Measurements from ENCODE around the gene TPMT. TPM values are rescaled to one million over a fixed set of nuclear protein-coding genes. Genes with fewer than 3 reads are reported as not detected.

The TPMT gene
- total RNA-seq, 1 experiment from 2014 or later, result 7.1 TPM

GRCh38 chr6:18117136-18117535, 37.7 kb downstream of the TPMT start:
- no peak for DNase-seq (ENCODE audit: low spot score)

- DNase-seq (ENCODE audit: low spot score), result no peak
Measured at GRCh38 chr6:18115356-18115755, 39.5 kb downstream of the TPMT start.

DNA sequence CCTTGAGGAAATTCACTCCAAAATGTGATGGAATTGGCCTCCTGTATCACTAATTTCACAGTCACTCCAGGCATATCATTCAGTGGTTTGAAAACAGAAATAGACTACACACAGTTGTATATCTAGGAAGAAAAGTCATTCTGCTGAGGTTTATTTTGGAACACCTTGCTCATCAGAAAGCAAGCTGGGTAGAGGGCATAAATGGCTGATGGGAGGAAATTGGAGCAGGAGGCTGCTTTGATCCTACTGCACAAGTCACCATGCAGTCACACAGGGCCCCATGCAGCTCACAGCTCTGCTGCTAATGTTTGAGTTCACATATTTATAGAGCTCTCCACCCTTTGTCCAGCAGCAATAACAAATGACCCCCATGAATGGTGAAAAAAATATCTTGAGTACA, 44.7 kb downstream of the TPMT start:
- no peak for DNase-seq (ENCODE audit: low spot score)

- DNase-seq (ENCODE audit: low spot score), result no peak
Measured at GRCh38 chr6:18107061-18107460, 47.8 kb downstream of the TPMT start.

DNA sequence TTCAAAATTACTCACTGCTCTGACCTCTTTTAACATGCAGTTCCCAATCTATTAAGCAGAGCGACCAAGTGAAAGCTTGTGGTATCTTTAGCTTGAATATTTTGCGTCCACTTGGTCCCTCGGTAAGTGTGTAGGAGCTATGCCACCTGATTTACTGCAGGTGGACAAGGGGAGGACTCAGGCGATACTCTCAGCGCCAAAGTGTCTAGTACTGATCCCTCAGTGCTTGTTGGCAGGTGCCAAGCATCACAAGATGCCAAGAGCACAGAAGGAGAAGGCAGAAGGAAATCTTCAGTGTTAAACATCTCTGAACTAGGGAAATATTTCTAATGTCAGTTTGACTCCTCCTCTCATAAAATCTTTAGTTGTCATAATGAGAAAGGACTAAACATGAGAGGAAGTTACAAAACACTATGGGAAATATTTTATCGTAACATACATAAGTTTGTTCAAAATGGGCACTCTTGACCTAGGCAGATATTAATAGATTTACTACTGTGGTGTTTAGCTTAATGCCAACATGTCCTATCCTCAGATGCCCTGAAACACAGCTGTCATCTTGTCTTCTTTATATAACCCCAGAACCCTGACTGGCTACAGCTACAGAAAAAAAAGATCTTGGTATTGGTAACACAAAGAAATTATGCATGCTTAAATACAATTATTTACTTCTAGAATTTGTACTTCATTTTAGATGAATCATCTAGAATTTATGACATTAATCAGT, 51.9 kb downstream of the TPMT start:
- DNase-seq (ENCODE audit: low spot score), result no peak

DNA sequence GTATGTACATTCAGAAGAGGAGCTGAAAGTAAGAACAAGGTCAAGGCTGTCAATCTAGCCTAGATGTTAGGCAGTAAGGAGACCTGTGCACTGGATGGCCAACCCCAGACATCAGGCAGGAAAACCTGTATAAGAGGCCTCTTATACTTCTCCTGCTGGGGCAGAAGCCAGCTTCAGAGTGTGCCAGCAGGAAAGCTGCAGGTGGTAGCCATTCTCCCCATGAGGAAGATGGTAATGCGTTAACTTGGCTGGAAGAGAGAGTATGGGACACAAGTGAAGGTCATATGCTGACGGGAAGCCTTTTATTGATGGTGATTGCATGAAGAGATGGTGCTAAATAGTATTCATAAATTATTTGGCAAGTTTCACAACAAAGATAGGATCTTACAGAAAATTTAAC, 53.0 kb downstream of the TPMT start:
- DNase-seq (ENCODE audit: low spot score), result no peak

DNA sequence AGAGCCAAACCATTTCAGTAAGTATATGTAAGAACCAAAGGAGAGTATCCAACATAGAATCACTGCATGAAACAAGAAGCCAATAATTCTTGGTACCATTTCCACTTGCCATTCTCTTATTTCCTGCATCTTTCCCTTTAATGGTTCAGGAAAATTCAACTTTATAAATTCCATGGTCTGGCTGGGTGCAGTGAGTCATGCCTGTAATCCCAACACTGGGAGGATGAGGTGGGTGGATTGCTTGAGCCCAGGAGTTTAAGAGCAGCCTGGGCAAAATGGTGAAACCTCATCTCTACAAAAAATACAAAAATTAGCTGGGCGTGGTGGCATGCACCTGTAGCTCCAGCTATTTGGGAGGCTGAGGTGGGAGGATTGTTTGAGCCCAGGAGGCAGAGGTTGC, 53.6 kb downstream of the TPMT start:
- DNase-seq (ENCODE audit: low spot score), result no peak

- no peak for DNase-seq (ENCODE audit: low spot score)
Measured at GRCh38 chr6:18100296-18100695, 54.6 kb downstream of the TPMT start.

GRCh38 chr6:18099511-18099910, 55.4 kb downstream of the TPMT start:
- no peak for DNase-seq (ENCODE audit: low spot score)

- DNase-seq (ENCODE audit: low spot score), result no peak
Measured at GRCh38 chr6:18096423-18096822, 58.5 kb downstream of the TPMT start.

- DNase-seq (ENCODE audit: low spot score), result no peak
Measured at GRCh38 chr6:18091382-18091781, 63.5 kb downstream of the TPMT start.

GRCh38 chr6:18090349-18090786, 64.5 kb downstream of the TPMT start:
- no peak for DNase-seq (ENCODE audit: low spot score)

DNA sequence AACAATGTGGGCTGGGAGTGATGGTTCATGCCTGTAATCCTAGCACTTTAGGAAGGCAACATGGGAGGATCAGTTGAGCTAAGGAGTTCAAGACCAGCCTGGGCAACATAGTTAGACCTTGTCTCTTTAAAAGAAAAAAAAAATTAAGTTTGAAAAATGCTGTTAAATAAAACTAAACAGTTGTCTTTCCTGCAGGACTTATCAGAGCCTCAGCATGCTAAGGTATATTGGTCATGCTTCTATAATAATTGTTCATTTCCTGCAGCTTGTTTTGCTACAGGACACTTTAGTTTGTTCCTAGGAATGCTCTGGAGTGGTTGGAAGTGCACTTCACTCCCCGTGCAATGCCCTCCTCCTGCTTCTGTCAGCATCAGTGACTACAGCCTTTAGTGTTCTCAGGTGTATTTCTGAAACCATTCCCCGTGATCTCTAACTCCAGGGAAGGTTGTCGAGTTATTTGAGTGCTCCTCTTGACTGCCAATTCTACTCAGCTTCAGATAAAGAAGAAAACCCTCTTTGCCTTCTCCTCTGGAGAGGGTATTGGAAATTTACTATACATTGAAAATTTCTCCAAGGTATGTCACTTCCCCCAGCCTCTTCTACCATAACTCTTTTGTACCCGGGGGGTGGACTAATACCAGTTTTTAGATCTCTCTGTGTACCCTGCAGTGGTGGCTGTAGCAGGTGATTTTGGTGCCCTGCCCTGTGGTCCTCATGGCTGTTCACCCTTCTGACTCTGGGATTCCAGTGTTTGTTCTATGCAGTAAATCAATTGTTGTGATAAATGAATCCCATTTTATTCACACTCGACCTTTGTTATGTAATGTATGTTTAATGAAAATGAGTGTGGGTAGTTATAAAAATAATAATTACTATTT, 66.2 kb downstream of the TPMT start:
- DNase-seq (ENCODE audit: low spot score), result no peak

GRCh38 chr6:18087396-18088165, 67.3 kb downstream of the TPMT start:
- no peak for DNase-seq (ENCODE audit: low spot score)

- no peak for DNase-seq (ENCODE audit: low spot score)
Measured at GRCh38 chr6:18081025-18081668, 73.7 kb downstream of the TPMT start.

DNA sequence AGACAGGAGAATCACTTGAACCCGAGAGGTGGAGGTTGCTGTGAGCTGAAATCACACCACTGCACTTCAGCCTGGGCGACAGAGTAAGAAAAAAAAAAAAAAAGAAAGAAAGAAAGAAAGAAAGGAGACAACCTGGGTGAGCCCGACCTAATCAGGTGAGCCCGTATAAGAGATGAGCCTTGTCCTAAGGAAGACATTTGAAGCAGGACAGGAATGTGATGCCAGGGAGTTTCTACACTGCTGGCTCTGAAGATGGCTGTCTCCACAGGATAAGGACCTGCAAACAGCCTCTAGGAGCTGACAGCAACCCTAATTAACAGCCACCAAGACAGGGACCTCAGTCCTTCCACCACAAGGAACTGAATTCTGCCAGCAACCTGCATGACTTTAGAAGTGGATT, 74.3 kb downstream of the TPMT start:
- no peak for DNase-seq (ENCODE audit: low spot score)

DNA sequence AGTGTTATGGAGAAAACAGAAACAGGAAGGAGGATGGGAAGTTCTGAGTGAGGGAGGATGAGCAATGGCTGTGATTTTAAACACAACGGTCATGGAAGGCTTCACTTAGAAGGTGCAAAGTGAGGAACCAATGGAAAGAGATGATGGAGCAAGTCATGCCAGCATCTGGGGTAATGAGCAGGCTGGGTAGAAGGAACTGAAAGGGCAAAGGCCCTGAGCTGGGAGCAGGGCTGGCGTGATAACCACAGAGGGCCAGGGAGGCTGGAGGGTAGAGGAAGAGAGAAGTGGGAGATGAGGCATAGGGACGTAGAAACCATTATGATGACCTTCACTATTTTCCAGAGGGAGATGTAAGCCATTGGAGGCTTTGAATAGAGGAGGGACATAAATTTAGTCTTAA, 76.0 kb downstream of the TPMT start:
- DNase-seq (ENCODE audit: low spot score), result no peak

Measured in HT-29 (cell line).